ENCODE results near the gene KCNN2.

Gene KCNN2

GRCh38 chr5:114362977-114363761, 1.3 kb downstream of the KCNN2 start:
- no peak for DNase-seq

GRCh38 chr5:114363837-114364236, 2.0 kb downstream of the KCNN2 start:
- DNase-seq: no peak

GRCh38 chr5:114367029-114367428, 5.2 kb downstream of the KCNN2 start:
- DNase-seq: no peak

- no peak for DNase-seq
These were observed 8.0 kb downstream of the KCNN2 start for GRCh38 chr5:114369680-114370417.

GRCh38 chr5:114377050-114377844, 15.4 kb downstream of the KCNN2 start:
- DNase-seq: no peak

- no peak for DNase-seq
These were observed 16.1 kb downstream of the KCNN2 start for GRCh38 chr5:114377946-114378345.

- no peak for DNase-seq
These were observed 18.9 kb downstream of the KCNN2 start for GRCh38 chr5:114380721-114381120.

GRCh38 chr5:114387433-114387832, 25.6 kb downstream of the KCNN2 start:
- DNase-seq: no peak

GRCh38 chr5:114390431-114390830, 28.6 kb downstream of the KCNN2 start:
- DNase-seq: no peak

GRCh38 chr5:114391321-114391720, 29.5 kb downstream of the KCNN2 start:
- DNase-seq: no peak

- DNase-seq: no peak
These were observed 31.3 kb downstream of the KCNN2 start for GRCh38 chr5:114393159-114393558.

GRCh38 chr5:114402206-114402605, 40.3 kb downstream of the KCNN2 start:
- DNase-seq: no peak

GRCh38 chr5:114407783-114408182, 45.9 kb downstream of the KCNN2 start:
- no peak for DNase-seq

GRCh38 chr5:114408847-114409246, 47.0 kb downstream of the KCNN2 start:
- DNase-seq: no peak

GRCh38 chr5:114411380-114411931, 49.6 kb downstream of the KCNN2 start:
- DNase-seq: no peak

- no peak for DNase-seq
These were observed 50.8 kb downstream of the KCNN2 start for GRCh38 chr5:114412510-114413171.

GRCh38 chr5:114415760-114416159, 53.9 kb downstream of the KCNN2 start:
- no peak for DNase-seq

- DNase-seq: no peak
These were observed 54.4 kb downstream of the KCNN2 start for GRCh38 chr5:114416254-114416653.

GRCh38 chr5:114417519-114417918, 55.6 kb downstream of the KCNN2 start:
- DNase-seq: no peak

GRCh38 chr5:114418176-114419066, 56.6 kb downstream of the KCNN2 start:
- DNase-seq: no peak

- no peak for DNase-seq
These were observed 57.2 kb downstream of the KCNN2 start for GRCh38 chr5:114419067-114419388.

- DNase-seq: no peak
These were observed 58.1 kb downstream of the KCNN2 start for GRCh38 chr5:114419959-114420358.
